SH-SY5Y (cell line): ENCODE measurements around the gene TOB2.

Experiments used
- GATA2 ChIP-seq: IDR thresholded peaks from 2 replicates; pipeline ENCODE4 v1.6.1; 2011; ENCODE audit warnings: mild to moderate bottlenecking, low read depth, low read length
- GATA3 ChIP-seq: IDR thresholded peaks from 2 replicates; pipeline ENCODE4 v1.6.1; 2011; ENCODE audit warnings: low read depth, mild to moderate bottlenecking, low read length, moderate library complexity

DNA sequence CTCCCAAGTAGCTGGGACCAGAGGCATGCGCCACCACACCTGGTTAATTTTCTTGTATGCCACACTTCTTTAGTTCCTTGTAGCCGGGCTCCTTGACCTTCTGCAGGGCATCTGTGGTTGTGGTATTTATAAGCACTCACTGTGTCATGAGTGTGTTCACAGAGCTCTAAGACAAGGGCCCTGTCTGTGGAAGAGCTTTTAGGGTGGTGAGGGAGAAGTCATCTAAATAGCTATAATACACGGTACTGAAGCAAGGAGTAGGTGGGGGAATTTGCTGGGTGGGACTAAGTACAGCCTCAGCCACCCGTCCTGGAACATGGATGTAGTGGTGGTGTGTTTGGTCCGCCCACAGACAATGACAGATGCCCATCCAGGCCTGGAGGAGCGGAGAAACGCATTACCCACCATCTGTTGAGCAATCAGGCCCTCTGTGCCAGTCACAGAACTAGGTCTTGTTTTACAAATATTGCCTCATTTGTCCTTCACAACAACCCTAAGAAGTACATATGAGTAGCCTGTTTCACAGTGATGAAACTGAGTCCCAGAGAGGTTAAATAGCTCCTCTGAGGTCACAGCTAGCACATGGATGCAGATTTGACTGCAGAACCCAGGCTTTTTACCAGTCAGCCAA lies 32.4 kb upstream of the TOB2 start:
- TF ChIP-seq GATA2 (no peak), GATA3 (no peak)
